Endothelial cell of umbilical vein (primary cell): Measurements from ENCODE around the gene IL20. TPM values are rescaled to one million over a fixed set of nuclear protein-coding genes. Genes with fewer than 3 reads are reported as not detected.

ENCODE experiments used
- BruUV-seq: library from RNA; stranded (reverse); fragments of 400-500 nt; replicated peaks from 2 replicates; lab custom pipeline; 2021; lab: Mats Ljungman, UMichigan
- CTCF ChIA-PET: fragments of 300-600, 350-600 bp; sonication (Branson Sonifier 250); formaldehyde crosslinking; loops from one replicate; lab custom pipeline; 2021; ENCODE audit warnings: antibody characterized with exemption, inconsistent platforms; lab: Charles Lee
- POLR2A ChIA-PET: fragments of 300-600, 350-600 bp; sonication (Branson Sonifier 250); formaldehyde crosslinking; loops from one replicate; lab custom pipeline; 2021; ENCODE audit warnings: antibody characterized with exemption, inconsistent platforms; lab: Charles Lee
- DNase-seq: peaks from one replicate; pipeline ENCODE4 v3.0.0-alpha.2; 2011; ENCODE audit warnings: low read depth, low spot score
- FAIRE-seq: peaks from 2 replicates; lab custom pipeline; 2011; peaks lifted over from hg19 to GRCh38; lab: Jason Lieb, UNC
- H2AFZ ChIP-seq: 2 replicates; pipeline ENCODE4 v1.6.0; 2012; ENCODE audit warnings: low read depth, low read length, control low read depth, inconsistent platforms
- H3K27ac ChIP-seq: 2 replicates; pipeline ENCODE4 v1.5.1; 2011; ENCODE audit warnings: low read depth, mild to moderate bottlenecking, control low read depth, low read length, moderate library complexity; ENCODE audit not compliant: insufficient read depth
- H3K27me3 ChIP-seq, 2 experiments: 2 replicates each; pipeline versions ENCODE4 v1.6.0 to v1.6.1; 2011; ENCODE audit warnings: low read length in 2 of 2, mixed read lengths in 1 of 2; ENCODE audit not compliant: control insufficient read depth in 2 of 2, insufficient read depth in 2 of 2
- H3K36me3 ChIP-seq, 2 experiments: 2 replicates in 1 of 2; 3 replicates in 1 of 2; pipeline ENCODE4 v1.5.1; 2011; ENCODE audit warnings: low read length in 2 of 2, mild to moderate bottlenecking in 1 of 2, moderate library complexity in 1 of 2; ENCODE audit not compliant: control insufficient read depth in 2 of 2, insufficient read depth in 2 of 2; ENCODE audit errors: extremely low read depth in 1 of 2
- H3K4me1 ChIP-seq: 3 replicates; pipeline ENCODE4 v1.5.1; 2011; ENCODE audit warnings: mild to moderate bottlenecking, low read length; ENCODE audit not compliant: control insufficient read depth, insufficient read depth; ENCODE audit errors: extremely low read depth
- H3K4me2 ChIP-seq: 2 replicates; pipeline ENCODE4 v1.6.1; 2011; ENCODE audit warnings: low read length, control low read depth, mixed read lengths; ENCODE audit not compliant: insufficient read depth
- H3K4me3 ChIP-seq, 3 experiments: fragments of 200-600 bp in 1 of 3; sonication (generic), shearing (Covaris generic) in 1 of 3; replicated peaks in 1 of 3; 2 replicates each; pipeline ENCODE4 v1.5.1; 2011 to 2016; ENCODE audit warnings: control low read depth in 3 of 3, low read length in 3 of 3, mild to moderate bottlenecking in 2 of 3, inconsistent platforms in 1 of 3, low read depth in 1 of 3, moderate library complexity in 1 of 3; ENCODE audit not compliant: insufficient read depth in 1 of 3
- H3K79me2 ChIP-seq: 2 replicates; pipeline ENCODE4 v1.6.0; 2012; ENCODE audit warnings: low read length, inconsistent platforms; ENCODE audit not compliant: control insufficient read depth, insufficient read depth
- H3K9ac ChIP-seq: replicated peaks from 2 replicates; pipeline ENCODE3; 2011; ENCODE audit warnings: low read length, control low read depth; ENCODE audit not compliant: insufficient read depth; ENCODE audit errors: extremely low read depth
- H3K9me1 ChIP-seq: replicated peaks from 3 replicates; pipeline ENCODE4 v1.6.0; 2011; ENCODE audit warnings: mild to moderate bottlenecking, low read length; ENCODE audit not compliant: control insufficient read depth, insufficient read depth; ENCODE audit errors: extremely low read depth
- H3K9me3 ChIP-seq: replicated peaks from 2 replicates; pipeline ENCODE4 v1.5.1; 2012; ENCODE audit warnings: low read length, inconsistent platforms; ENCODE audit not compliant: control insufficient read depth, insufficient read depth
- H4K20me1 ChIP-seq: replicated peaks from 2 replicates; pipeline ENCODE3; 2011; ENCODE audit warnings: mild to moderate bottlenecking, low read length; ENCODE audit not compliant: control insufficient read depth, insufficient read depth; ENCODE audit errors: extremely low read depth
- CTCF ChIP-seq, 2 donors: IDR thresholded peaks; 1 replicate in 1 of 2; 2 replicates in 1 of 2; pipeline ENCODE4 v1.5.1; 2011; ENCODE audit warnings: low read length in 2 of 2, mild to moderate bottlenecking in 2 of 2, moderate library complexity in 2 of 2, control low read depth in 1 of 2, inconsistent platforms in 1 of 2, low read depth in 1 of 2; ENCODE audit not compliant: insufficient read depth in 1 of 2; ENCODE audit errors: extremely low read depth in 1 of 2
- EZH2 ChIP-seq: IDR thresholded peaks from 2 replicates; pipeline ENCODE4 v1.6.1; 2012; ENCODE audit warnings: borderline replicate concordance, low read depth, mild to moderate bottlenecking, moderate library complexity, low read length, inconsistent platforms; ENCODE audit not compliant: severe bottlenecking
- FOS ChIP-seq: IDR thresholded peaks from 2 replicates; pipeline ENCODE4 v1.6.1; 2011; ENCODE audit warnings: mild to moderate bottlenecking, low read length, moderate library complexity, borderline replicate concordance; ENCODE audit not compliant: insufficient read depth
- GATA2 ChIP-seq: IDR thresholded peaks from 2 replicates; pipeline ENCODE4 v1.7.0; 2011; ENCODE audit warnings: low read depth, mild to moderate bottlenecking, moderate library complexity, mixed read lengths, low read length; ENCODE audit not compliant: insufficient read length, insufficient read depth
- JUN ChIP-seq: IDR thresholded peaks from 2 replicates; pipeline ENCODE4 v1.6.1; 2011; ENCODE audit warnings: borderline replicate concordance, low read depth; ENCODE audit not compliant: insufficient read length, insufficient read depth
- MAX ChIP-seq: IDR thresholded peaks from 2 replicates; pipeline ENCODE4 v1.6.1; 2011; ENCODE audit not compliant: insufficient read depth, insufficient read length
- MYC ChIP-seq: IDR thresholded peaks from one replicate; pipeline ENCODE4 v1.6.1; 2011; ENCODE audit warnings: mild to moderate bottlenecking, low read depth, low read length
- POLR2A ChIP-seq: IDR thresholded peaks from 2 replicates; pipeline ENCODE4 v1.6.1; 2012; ENCODE audit warnings: low read depth, mild to moderate bottlenecking, control low read depth, low read length
- POLR2AphosphoS5 ChIP-seq: IDR thresholded peaks from 2 replicates; pipeline ENCODE4 v1.6.1; 2012; ENCODE audit warnings: low read depth, mild to moderate bottlenecking, control low read depth, low read length, moderate library complexity; ENCODE audit not compliant: insufficient read depth
- dilution Hi-C: fragments of 300-500 bp; cut with MboI; formaldehyde crosslinking; loops from one replicate; pipeline ENCODE4 v1.15.0; 2019; ENCODE audit warnings: low sequenced_read_pairs; ENCODE audit not compliant: extremely low pct_ligation_motif_present
- intact Hi-C: fragments of 100-400 bp; cut with micrococcal nuclease; formaldehyde crosslinking; loops from one replicate; pipeline ENCODE4 v1.10.0; 2022
- polyA plus RNA-seq, 4 experiments: library from polyadenylated mRNA; depleted of rRNA in 3 of 4; stranded (reverse) in 3 of 4; unstranded in 1 of 4; fragments of >200 nt; gene quantifications; 2 replicates each; pipeline versions ENCODE4 v1.2.1 to v1.2.3, GENCODE V29; 2011 to 2012; ENCODE audit warnings: missing spikeins in 1 of 4
- total RNA-seq: library from RNA; stranded (reverse); gene quantifications from 2 replicates; pipeline ENCODE4 v1.2.3, GENCODE V29; 2021

Gene IL20
- total and polyA plus RNA-seq, 2 donors (not counting 3 experiments of a cell fraction or from before 2014, with no cell fraction given), result not detected

GRCh38 chr1:206866062-206866461 lies 639 bp downstream of the IL20 start:
- H3K9ac ChIP-seq, result no peak overlapping the region
- H3K4me3 ChIP-seq, result no peak overlapping the region
- no peak overlapping the region for H2AFZ ChIP-seq
- no peaks in the 10 kb centered on the region for H4K20me1 ChIP-seq
- H3K27me3 ChIP-seq, result peaks cover 0 to 2% of the 10 kb centered on the region in 2 experiments
- H3K79me2 ChIP-seq, result no peaks in the 10 kb centered on the region
- no peaks in the 10 kb centered on the region for H3K9me3 ChIP-seq
- no TSS peak for BruUV-seq
- no peak for DNase-seq
- no peaks in the 10 kb centered on the region for H3K36me3 ChIP-seq
- CTCF ChIA-PET, result interaction anchor here (1.2 kb wide), 1 partner anchor 46 kb away, joined by 3 read pairs; no protein-coding TSS in a partner anchor
- no peaks in the 10 kb centered on the region for H3K9me1 ChIP-seq
- H3K4me1 ChIP-seq, result no peaks in the 10 kb centered on the region
- TF ChIP-seq EZH2 (no peak), POLR2A (no peak), FOS (no peak), MYC (no peak), JUN (no peak), CTCF (IDR thresholded peaks at IDR 0.05; ENCODE audit: extremely low read depth in 1 of 2, insufficient read depth in 1 of 2, low read depth in 1 of 2, low read length in 2 of 2) (no peak), GATA2 (no peak), MAX (no peak), POLR2AphosphoS5 (no peak)
- no peak overlapping the region for H3K27ac ChIP-seq
- no peak overlapping the region for H3K4me2 ChIP-seq
- intact Hi-C loops, result no loop called here
- POLR2A ChIA-PET, result no interaction called here
- dilution Hi-C loops, result no loop called here
- no peak for FAIRE-seq
